Astrocyte (in vitro differentiated cells and primary cell): ENCODE results near the gene ENTHD1.

ENCODE experiments used
- EZH2 ChIP-seq: IDR thresholded peaks from 2 replicates; pipeline ENCODE4 v1.6.1; 2012; ENCODE audit warnings: mild to moderate bottlenecking, low read length, inconsistent platforms; ENCODE audit not compliant: insufficient read depth
- TF ChIP-seq, protein P1 (sequence below): IDR thresholded peaks from 2 replicates; pipeline ENCODE4 v1.5.1; 2011; ENCODE audit warnings: low read depth, mild to moderate bottlenecking, inconsistent platforms, low read length, moderate library complexity; ENCODE audit not compliant: insufficient read depth

DNA sequence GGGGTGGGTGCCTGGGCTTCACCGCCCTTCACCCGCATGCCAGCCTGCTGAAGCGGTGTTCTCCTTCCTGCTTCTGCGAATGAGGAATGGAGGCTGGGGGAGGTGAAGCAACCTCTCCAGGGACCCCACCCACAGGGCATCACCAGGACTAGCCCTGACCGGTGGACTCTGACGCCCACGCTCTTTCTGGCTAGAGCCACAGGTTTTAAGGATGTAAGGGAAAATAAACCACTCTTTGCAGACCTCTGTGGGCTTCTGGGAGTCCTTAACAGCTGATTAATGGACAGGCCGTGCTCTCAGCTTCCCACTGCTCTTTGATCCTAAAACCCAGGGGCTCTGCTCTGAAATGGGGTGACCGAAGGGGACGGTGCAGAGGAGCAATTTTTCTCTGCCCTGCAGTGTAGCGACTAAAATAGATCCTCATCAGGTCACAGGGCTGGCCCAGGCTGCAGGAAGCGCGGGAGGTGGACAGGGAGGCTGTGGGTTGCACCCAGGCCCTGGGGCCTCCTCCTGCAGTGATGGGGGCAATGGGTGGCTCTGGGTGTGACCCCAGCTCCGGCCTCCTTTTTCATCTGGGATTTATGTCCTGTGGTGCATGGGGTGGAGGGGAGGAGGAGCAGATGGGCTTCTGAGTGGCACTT, 195.7 kb downstream of the ENTHD1 start:
- TF ChIP-seq, protein P1, sequence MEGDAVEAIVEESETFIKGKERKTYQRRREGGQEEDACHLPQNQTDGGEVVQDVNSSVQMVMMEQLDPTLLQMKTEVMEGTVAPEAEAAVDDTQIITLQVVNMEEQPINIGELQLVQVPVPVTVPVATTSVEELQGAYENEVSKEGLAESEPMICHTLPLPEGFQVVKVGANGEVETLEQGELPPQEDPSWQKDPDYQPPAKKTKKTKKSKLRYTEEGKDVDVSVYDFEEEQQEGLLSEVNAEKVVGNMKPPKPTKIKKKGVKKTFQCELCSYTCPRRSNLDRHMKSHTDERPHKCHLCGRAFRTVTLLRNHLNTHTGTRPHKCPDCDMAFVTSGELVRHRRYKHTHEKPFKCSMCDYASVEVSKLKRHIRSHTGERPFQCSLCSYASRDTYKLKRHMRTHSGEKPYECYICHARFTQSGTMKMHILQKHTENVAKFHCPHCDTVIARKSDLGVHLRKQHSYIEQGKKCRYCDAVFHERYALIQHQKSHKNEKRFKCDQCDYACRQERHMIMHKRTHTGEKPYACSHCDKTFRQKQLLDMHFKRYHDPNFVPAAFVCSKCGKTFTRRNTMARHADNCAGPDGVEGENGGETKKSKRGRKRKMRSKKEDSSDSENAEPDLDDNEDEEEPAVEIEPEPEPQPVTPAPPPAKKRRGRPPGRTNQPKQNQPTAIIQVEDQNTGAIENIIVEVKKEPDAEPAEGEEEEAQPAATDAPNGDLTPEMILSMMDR = no peak
- TF ChIP-seq EZH2 = no peak
